ENCODE measurements around the gene CRISPLD2. TPM values are rescaled to one million over a fixed set of nuclear protein-coding genes. Genes with fewer than 3 reads are reported as not detected.
A peak's percentile ranks its signal among the peaks of the same experiment; 100 is the strongest.

Gene CRISPLD2
- total RNA-seq, 2 experiments from 2014 or later: 0.19 to 0.41 TPM

GRCh38 chr16:84818133-84818532, 1.7 kb upstream of the CRISPLD2 start:
- no peaks in the 10 kb centered on the region for H3K9me3 Mint-ChIP-seq
- intact Hi-C loops (cut with micrococcal nuclease): no loop called here
- POLR2A ChIA-PET: no interaction called here
- no peak overlapping the region for H3K27ac Mint-ChIP-seq
- DNase-seq: no peak
- CTCF ChIA-PET: no interaction called here
- H3K27me3 Mint-ChIP-seq: peaks cover 19% of the 10 kb centered on the region
- H3K4me3 Mint-ChIP-seq: no peak overlapping the region
- no peaks in the 10 kb centered on the region for H3K36me3 Mint-ChIP-seq
- peaks cover 11% of the 10 kb centered on the region for H3K4me1 Mint-ChIP-seq (ENCODE audit: low read depth)

GRCh38 chr16:84818989-84819643, 669 bp upstream of the CRISPLD2 start:
- H3K36me3 Mint-ChIP-seq: no peaks in the 10 kb centered on the region

GRCh38 chr16:84820305-84820684, 510 bp downstream of the CRISPLD2 start:
- no peak overlapping the region for H3K27ac Mint-ChIP-seq
- no peaks in the 10 kb centered on the region for H3K36me3 Mint-ChIP-seq
- H3K4me1 Mint-ChIP-seq (ENCODE audit: low read depth): peaks cover 11% of the 10 kb centered on the region
- H3K9me3 Mint-ChIP-seq: no peaks in the 10 kb centered on the region
- peak overlapping the region; percentile 30 for H3K4me3 Mint-ChIP-seq
- CTCF ChIA-PET: interaction anchor here (0.8 to 1.7 kb wide), 5 partner anchors 9 to 82 kb away, joined by 3 to 8 read pairs (median 3); no protein-coding TSS in a partner anchor
- intact Hi-C loops (cut with micrococcal nuclease): no loop called here
- POLR2A ChIA-PET: no interaction called here
- no peak for DNase-seq
- H3K27me3 Mint-ChIP-seq: peaks cover 21% of the 10 kb centered on the region

More at GRCh38 chr16:84818989-84819643, 669 bp upstream of the CRISPLD2 start:
- Mint-ChIP-seq H3K4me3 (no peak overlapping the region), H3K9me3 (no peaks in the 10 kb centered on the region), H3K27ac (no peak overlapping the region), H3K27me3 (peaks cover 21% of the 10 kb centered on the region), H3K4me1 (ENCODE audit: low read depth) (peaks cover 11% of the 10 kb centered on the region)
- intact Hi-C loops (cut with micrococcal nuclease): no loop called here
- ChIA-PET CTCF (interaction anchor here (0.7 to 1.7 kb wide), 5 partner anchors 8 to 81 kb away, joined by 3 to 8 read pairs (median 3); no protein-coding TSS in a partner anchor), POLR2A (interaction anchor here (0.6 kb wide), 1 partner anchor 124 kb away, joined by 3 read pairs; no protein-coding TSS in a partner anchor)
- no peak for DNase-seq

- Mint-ChIP-seq H3K9me3 (no peaks in the 10 kb centered on the region), H3K4me1 (ENCODE audit: low read depth) (peaks cover 11% of the 10 kb centered on the region), H3K36me3 (no peaks in the 10 kb centered on the region), H3K4me3 (peak overlapping the region; percentile 30), H3K27me3 (peaks cover 21% of the 10 kb centered on the region), H3K27ac (no peak overlapping the region)
- intact Hi-C loops (cut with micrococcal nuclease): no loop called here
- no peak for DNase-seq
- ChIA-PET POLR2A (no interaction called here), CTCF (interaction anchor here (1.7 kb wide), 1 partner anchor 67 kb away, joined by 8 read pairs; no protein-coding TSS in a partner anchor)
These were observed 986 bp downstream of the CRISPLD2 start for GRCh38 chr16:84820771-84821170.

- Mint-ChIP-seq H3K4me3 (no peak overlapping the region), H3K27ac (no peak overlapping the region), H3K9me3 (no peaks in the 10 kb centered on the region), H3K36me3 (no peaks in the 10 kb centered on the region), H3K27me3 (peaks cover 21% of the 10 kb centered on the region), H3K4me1 (ENCODE audit: low read depth) (peaks cover 11% of the 10 kb centered on the region)
- ChIA-PET CTCF (interaction anchor here (1.7 kb wide), 1 partner anchor 67 kb away, joined by 8 read pairs; no protein-coding TSS in a partner anchor), POLR2A (no interaction called here)
- no peak for DNase-seq
- intact Hi-C loops (cut with micrococcal nuclease): no loop called here
These were observed 1.4 kb downstream of the CRISPLD2 start for GRCh38 chr16:84821179-84821578.

- Mint-ChIP-seq H3K27me3 (peaks cover 21% of the 10 kb centered on the region), H3K9me3 (no peaks in the 10 kb centered on the region), H3K4me1 (ENCODE audit: low read depth) (peaks cover 11% of the 10 kb centered on the region), H3K4me3 (no peak overlapping the region), H3K36me3 (no peaks in the 10 kb centered on the region), H3K27ac (no peak overlapping the region)
- CTCF ChIA-PET: no interaction called here
- DNase-seq: no peak
- POLR2A ChIA-PET: no interaction called here
- intact Hi-C loops (cut with micrococcal nuclease): no loop called here
These were observed 2.2 kb downstream of the CRISPLD2 start for GRCh38 chr16:84821728-84822689.

- Mint-ChIP-seq H3K36me3 (no peaks in the 10 kb centered on the region), H3K27me3 (peaks cover 23% of the 10 kb centered on the region), H3K4me1 (ENCODE audit: low read depth) (peaks cover 11% of the 10 kb centered on the region), H3K4me3 (no peak overlapping the region), H3K9me3 (no peaks in the 10 kb centered on the region), H3K27ac (no peak overlapping the region)
- intact Hi-C loops (cut with micrococcal nuclease): no loop called here
- CTCF ChIA-PET: no interaction called here
- no peak for DNase-seq
- POLR2A ChIA-PET: no interaction called here
These were observed 3.2 kb downstream of the CRISPLD2 start for GRCh38 chr16:84822990-84823389.

- CTCF ChIA-PET: no interaction called here
- H3K27me3 Mint-ChIP-seq: peaks cover 25% of the 10 kb centered on the region
- intact Hi-C loops (cut with micrococcal nuclease): no loop called here
These were observed 3.7 kb downstream of the CRISPLD2 start for GRCh38 chr16:84823484-84823883.

GRCh38 chr16:84823926-84824325, 4.1 kb downstream of the CRISPLD2 start:
- CTCF ChIA-PET: no interaction called here
- no peaks in the 10 kb centered on the region for H3K36me3 Mint-ChIP-seq

More at GRCh38 chr16:84823484-84823883, 3.7 kb downstream of the CRISPLD2 start:
- DNase-seq: no peak
- H3K4me3 Mint-ChIP-seq: no peak overlapping the region
- POLR2A ChIA-PET: no interaction called here
- H3K36me3 Mint-ChIP-seq: no peaks in the 10 kb centered on the region
- H3K9me3 Mint-ChIP-seq: no peaks in the 10 kb centered on the region
- H3K4me1 Mint-ChIP-seq (ENCODE audit: low read depth): peaks cover 11% of the 10 kb centered on the region
- no peak overlapping the region for H3K27ac Mint-ChIP-seq

GRCh38 chr16:84825896-84826557, 6.2 kb downstream of the CRISPLD2 start:
- intact Hi-C loops (cut with micrococcal nuclease): no loop called here
- no peak for DNase-seq
- ChIA-PET POLR2A (no interaction called here), CTCF (interaction anchor here (1.1 kb wide), 1 partner anchor 126 kb away, joined by 4 read pairs; no protein-coding TSS in a partner anchor)
- Mint-ChIP-seq H3K4me1 (ENCODE audit: low read depth) (peaks cover 2% of the 10 kb centered on the region), H3K27me3 (peaks cover 20% of the 10 kb centered on the region), H3K4me3 (no peak overlapping the region), H3K36me3 (no peaks in the 10 kb centered on the region), H3K27ac (no peak overlapping the region), H3K9me3 (no peaks in the 10 kb centered on the region)

More at GRCh38 chr16:84823926-84824325, 4.1 kb downstream of the CRISPLD2 start:
- peaks cover 27% of the 10 kb centered on the region for H3K27me3 Mint-ChIP-seq
- DNase-seq: no peak
- H3K4me3 Mint-ChIP-seq: no peak overlapping the region
- H3K27ac Mint-ChIP-seq: no peak overlapping the region
- POLR2A ChIA-PET: no interaction called here
- intact Hi-C loops (cut with micrococcal nuclease): no loop called here
- H3K4me1 Mint-ChIP-seq (ENCODE audit: low read depth): peaks cover 11% of the 10 kb centered on the region
- H3K9me3 Mint-ChIP-seq: no peaks in the 10 kb centered on the region

GRCh38 chr16:84826558-84826941, 6.8 kb downstream of the CRISPLD2 start:
- DNase-seq: no peak
- Mint-ChIP-seq H3K9me3 (no peaks in the 10 kb centered on the region), H3K36me3 (no peaks in the 10 kb centered on the region), H3K4me3 (no peak overlapping the region), H3K4me1 (ENCODE audit: low read depth) (peaks cover 2% of the 10 kb centered on the region), H3K27me3 (peaks cover 18% of the 10 kb centered on the region), H3K27ac (no peak overlapping the region)
- ChIA-PET CTCF (interaction anchor here (1.1 kb wide), 1 partner anchor 125 kb away, joined by 4 read pairs; no protein-coding TSS in a partner anchor), POLR2A (no interaction called here)
- intact Hi-C loops (cut with micrococcal nuclease): no loop called here

GRCh38 chr16:84827131-84827574, 7.4 kb downstream of the CRISPLD2 start:
- Mint-ChIP-seq H3K27me3 (peaks cover 18% of the 10 kb centered on the region), H3K27ac (no peak overlapping the region), H3K4me1 (ENCODE audit: low read depth) (peaks cover 2% of the 10 kb centered on the region), H3K4me3 (no peak overlapping the region), H3K9me3 (no peaks in the 10 kb centered on the region), H3K36me3 (no peaks in the 10 kb centered on the region)
- ChIA-PET POLR2A (no interaction called here), CTCF (no interaction called here)
- intact Hi-C loops (cut with micrococcal nuclease): no loop called here
- DNase-seq: no peak

All from activated CD4-positive, alpha-beta memory T cell treated with anti-CD3 and anti-CD28 coated beads for 36 hours (primary cell).